ENCODE data around the gene TMEM183A.
A peak's percentile ranks its signal among the peaks of the same experiment; 100 is the strongest.

Gene TMEM183A

DNA sequence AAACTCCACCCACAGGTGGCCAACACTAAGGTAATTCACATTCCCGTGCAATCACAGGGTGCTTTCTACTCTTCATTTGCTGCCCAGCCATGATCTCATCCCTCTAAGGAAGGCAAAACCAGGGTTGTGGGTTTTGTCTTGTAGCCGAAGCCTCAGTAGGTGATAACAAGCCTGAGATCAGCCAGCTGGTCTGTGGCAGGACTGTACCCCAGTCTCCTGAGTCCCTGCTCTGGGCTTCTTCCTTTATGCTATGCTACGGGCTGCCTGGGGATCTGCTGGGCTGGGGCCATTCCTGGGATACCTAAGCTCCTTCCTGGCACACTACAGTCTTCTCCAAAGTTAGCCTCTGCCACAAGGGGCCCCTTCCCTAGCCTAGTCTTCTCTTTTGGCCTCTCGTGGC lies 29.0 kb downstream of the TMEM183A start:
- H3K4me3 ChIP-seq (ENCODE audit: low read depth, low read length), result no peak overlapping the region
- no peak for DNase-seq (ENCODE audit: low read depth)
- TF ChIP-seq, protein P1, sequence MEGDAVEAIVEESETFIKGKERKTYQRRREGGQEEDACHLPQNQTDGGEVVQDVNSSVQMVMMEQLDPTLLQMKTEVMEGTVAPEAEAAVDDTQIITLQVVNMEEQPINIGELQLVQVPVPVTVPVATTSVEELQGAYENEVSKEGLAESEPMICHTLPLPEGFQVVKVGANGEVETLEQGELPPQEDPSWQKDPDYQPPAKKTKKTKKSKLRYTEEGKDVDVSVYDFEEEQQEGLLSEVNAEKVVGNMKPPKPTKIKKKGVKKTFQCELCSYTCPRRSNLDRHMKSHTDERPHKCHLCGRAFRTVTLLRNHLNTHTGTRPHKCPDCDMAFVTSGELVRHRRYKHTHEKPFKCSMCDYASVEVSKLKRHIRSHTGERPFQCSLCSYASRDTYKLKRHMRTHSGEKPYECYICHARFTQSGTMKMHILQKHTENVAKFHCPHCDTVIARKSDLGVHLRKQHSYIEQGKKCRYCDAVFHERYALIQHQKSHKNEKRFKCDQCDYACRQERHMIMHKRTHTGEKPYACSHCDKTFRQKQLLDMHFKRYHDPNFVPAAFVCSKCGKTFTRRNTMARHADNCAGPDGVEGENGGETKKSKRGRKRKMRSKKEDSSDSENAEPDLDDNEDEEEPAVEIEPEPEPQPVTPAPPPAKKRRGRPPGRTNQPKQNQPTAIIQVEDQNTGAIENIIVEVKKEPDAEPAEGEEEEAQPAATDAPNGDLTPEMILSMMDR (IDR thresholded peaks at IDR 0.05; ENCODE audit: insufficient read depth, low read depth, low read length, missing control alignments), result no peak

DNA sequence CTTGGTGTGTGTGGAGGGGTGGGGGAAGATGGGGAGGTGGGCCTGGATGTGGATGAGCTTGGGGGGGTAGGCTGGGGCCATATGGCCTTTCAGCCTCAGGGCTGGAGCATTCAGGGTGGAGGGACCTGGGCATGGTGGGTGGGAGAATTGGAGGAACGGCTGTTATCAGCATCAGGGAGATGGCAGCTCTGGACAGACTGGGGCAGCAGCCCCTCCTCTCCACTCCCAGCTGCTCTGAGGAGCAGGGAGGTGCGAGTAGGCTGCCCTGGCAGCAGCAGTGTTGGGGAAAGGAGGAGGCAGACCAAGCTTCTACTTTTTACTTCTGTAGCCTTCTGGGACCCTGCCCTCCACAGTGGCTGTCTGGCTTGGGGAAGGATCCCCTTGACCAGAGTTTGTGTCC lies 29.4 kb downstream of the TMEM183A start:
- no peak overlapping the region for H3K4me3 ChIP-seq (ENCODE audit: low read depth, low read length)
- DNase-seq (ENCODE audit: low read depth), result no peak
- TF ChIP-seq, protein P1 (IDR thresholded peaks at IDR 0.05; ENCODE audit: insufficient read depth, low read depth, low read length, missing control alignments), result no peak

DNA sequence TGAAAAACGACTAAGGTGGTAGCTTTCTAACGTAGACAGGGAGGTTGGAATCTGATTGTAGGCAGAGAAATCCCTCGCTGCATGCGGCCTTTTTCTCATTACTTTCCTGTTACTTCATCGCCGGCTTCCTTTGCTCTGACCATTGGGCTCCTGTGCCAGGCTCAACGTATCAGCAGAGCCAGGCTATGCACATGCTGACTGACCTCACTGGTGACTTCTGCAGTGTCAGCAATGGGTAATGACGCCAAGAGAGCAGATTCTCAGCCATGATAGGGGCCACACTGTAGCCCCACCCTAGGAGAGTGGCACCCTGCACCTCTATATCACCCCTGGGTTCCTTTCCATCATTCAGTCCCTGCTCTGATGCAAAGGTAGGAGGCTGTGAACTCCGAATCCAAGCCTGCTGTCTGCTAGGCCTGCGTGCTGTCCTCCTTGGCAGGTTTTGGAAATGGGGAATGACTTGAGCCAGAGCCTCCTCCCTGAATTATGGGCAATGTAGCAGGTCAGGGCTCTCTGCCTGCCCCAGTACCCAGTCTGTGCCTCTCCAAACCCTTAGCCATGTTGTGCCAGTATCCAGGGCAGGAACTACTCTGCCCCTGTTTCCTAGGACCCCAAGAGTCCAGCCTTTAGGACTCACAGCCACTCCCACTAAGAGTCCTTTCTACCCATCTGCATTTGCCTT lies 30.5 kb downstream of the TMEM183A start:
- no peak for DNase-seq (ENCODE audit: low read depth)

DNA sequence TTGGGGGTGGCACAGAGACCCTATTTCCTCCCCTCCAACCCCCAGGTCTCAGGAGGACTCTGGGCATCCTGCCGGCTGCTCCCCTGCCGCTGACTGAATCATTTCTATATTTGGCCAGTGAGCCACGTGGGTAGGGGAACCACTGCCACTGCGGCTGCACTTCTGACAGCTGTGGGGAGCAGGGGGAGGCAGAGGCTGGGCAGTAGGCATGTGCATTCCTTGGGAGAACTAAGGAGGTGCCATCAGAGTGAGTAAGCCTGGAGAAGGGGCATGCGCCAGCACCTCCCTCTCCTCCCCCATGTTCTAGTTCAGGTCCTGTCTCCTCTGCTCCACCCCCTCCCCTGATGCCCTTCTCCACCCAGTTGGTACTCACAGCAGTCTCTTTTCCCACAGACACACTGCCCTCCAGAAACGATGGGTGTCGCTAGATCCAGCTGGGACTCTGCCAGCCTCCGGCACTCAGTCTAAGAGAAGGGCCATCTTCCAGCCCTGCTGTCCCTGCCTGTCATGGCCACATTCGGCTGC lies 31.1 kb downstream of the TMEM183A start:
- peak; percentile 28 for DNase-seq (ENCODE audit: low read depth)
- TF ChIP-seq, protein P1 (IDR thresholded peaks at IDR 0.05; ENCODE audit: insufficient read depth, low read depth, low read length, missing control alignments), result no peak
- H3K4me3 ChIP-seq (ENCODE audit: low read depth, low read length), result no peak overlapping the region

More for the DNA sequence above, 30.5 kb downstream of the TMEM183A start:
- TF ChIP-seq, protein P1 (IDR thresholded peaks at IDR 0.05; ENCODE audit: insufficient read depth, low read depth, low read length, missing control alignments), result no peak
- H3K4me3 ChIP-seq (ENCODE audit: low read depth, low read length), result no peak overlapping the region

DNA sequence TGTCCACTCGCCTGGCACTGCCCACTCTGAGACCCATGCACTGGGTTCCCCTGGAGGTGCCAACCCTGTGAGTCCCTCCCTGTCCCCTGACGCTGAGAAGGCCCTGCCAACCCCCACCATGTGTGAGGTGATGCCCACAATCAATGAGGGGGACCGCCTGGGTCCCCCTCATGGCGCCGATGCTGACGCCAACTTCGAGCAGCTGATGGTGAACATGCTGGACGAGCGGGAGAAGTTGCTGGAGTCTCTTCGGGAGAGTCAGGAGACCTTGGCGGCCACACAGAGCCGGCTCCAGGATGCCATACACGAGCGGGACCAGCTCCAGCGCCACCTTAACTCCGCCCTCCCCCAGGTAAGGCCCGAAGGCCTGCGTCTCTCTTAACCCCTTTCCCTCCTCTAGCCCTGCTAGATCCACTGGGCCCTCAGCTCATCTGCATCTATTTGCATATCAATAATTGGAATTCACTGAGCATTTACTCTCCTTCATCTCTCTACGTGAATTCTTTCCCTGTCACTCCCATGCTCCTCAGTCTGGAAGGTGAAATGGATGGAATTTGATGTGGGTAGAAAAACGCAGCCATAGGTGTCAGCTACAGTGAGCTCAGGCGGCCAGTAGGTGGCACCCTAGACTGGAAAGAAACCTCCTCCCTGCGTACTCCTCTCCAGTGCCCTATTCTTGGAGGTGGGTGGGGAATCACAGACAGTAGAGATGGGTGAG lies 31.9 kb downstream of the TMEM183A start:
- DNase-seq (ENCODE audit: low read depth), result peak; percentile 67
- H3K4me3 ChIP-seq (ENCODE audit: low read depth, low read length), result no peak overlapping the region
- TF ChIP-seq, protein P1 (IDR thresholded peaks at IDR 0.05; ENCODE audit: insufficient read depth, low read depth, low read length, missing control alignments), result peak; percentile 91

DNA sequence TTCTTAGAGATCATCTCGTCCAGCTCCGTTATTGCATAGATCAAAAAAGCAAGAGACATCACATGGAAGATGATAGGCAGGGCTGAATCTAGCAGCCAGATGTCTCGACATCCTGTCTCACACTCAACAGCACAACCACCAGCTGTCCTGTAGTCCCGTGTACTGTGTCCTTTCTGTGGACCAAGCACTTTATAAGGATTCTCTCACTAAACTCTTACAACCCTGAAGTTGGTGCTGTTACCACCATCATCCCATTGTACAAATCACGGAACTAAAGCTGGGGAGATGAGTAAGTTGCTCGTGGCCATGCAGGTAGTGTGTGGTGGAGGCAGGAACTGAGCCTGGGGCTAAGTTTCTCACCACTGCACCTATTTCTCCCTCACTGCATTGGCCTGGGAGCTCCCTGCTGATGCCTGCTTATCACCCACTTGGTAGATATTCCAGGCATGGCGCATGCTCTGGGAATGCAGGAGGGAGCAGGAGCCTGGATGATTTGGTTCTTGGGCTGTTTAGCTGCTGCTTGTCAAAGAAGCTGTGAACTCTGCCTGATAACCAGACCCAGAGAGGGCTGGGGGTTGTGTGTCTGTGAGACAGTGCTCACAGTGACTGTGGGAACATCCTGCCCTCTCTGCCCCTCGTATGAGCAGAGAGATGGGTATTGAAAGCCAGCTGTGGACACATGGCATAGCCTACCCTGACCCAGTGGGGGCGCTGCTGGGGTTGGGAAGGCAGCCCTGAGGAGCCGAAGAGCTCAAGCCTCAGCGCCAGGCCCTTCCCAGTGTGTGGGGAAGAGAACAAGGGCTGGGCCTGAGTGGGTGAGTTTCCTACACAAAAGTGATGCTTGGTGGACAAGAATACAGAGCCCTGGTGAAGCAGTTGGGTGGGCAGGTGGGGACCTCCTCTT lies 32.7 kb downstream of the TMEM183A start:
- TF ChIP-seq, protein P1 (IDR thresholded peaks at IDR 0.05; ENCODE audit: insufficient read depth, low read depth, low read length, missing control alignments), result no peak
- no peak overlapping the region for H3K4me3 ChIP-seq (ENCODE audit: low read depth, low read length)
- no peak for DNase-seq (ENCODE audit: low read depth)

Data from GM12865 (cell line).